Heart right ventricle (tissue), 16 donors: Measurements from ENCODE around the gene S100A12. TPM values are rescaled to one million over a fixed set of nuclear protein-coding genes. Genes with fewer than 3 reads are reported as not detected.

Experiments
- ATAC-seq, 8 donors: fragments of 200-7000 bp; cut with Tn5 transposase; one replicate each; pipeline ENCODE4 v1.9.1; 2020; ENCODE audit warnings: mild to moderate bottlenecking in 8 of 8, moderate library complexity in 8 of 8, moderate number of reproducible peaks in 1 of 8
- DNase-seq, 2 donors: peaks; one replicate each; pipeline ENCODE4 v3.0.0-alpha.2; 2020
- H3K27ac ChIP-seq, 10 donors: fragments of 200-600 bp; sonication (generic) in 2 of 10; one replicate each; pipeline versions ENCODE4 v1.5.0 to v1.8.0; 2020 to 2022; ENCODE audit warnings: mild to moderate bottlenecking in 3 of 10
- H3K27me3 ChIP-seq, 7 donors: fragments of 200-600 bp; one replicate each; pipeline ENCODE4 v1.8.0; 2021 to 2022; ENCODE audit warnings: mild to moderate bottlenecking in 2 of 7
- H3K36me3 ChIP-seq, 9 donors: fragments of 200-600 bp; sonication (generic) in 1 of 9; one replicate each; pipeline versions ENCODE4 v1.5.0 to v1.8.0; 2020 to 2022; ENCODE audit warnings: mild to moderate bottlenecking in 2 of 9
- H3K4me1 ChIP-seq, 9 donors: fragments of 200-600 bp; sonication (generic) in 1 of 9; one replicate each; pipeline versions ENCODE4 v1.5.0 to v1.8.0; 2020 to 2022; ENCODE audit warnings: mild to moderate bottlenecking in 4 of 9
- H3K4me3 ChIP-seq, 10 donors: fragments of 200-600 bp; sonication (generic) in 2 of 10; one replicate each; pipeline versions ENCODE4 v1.5.0 to v1.8.0; 2020 to 2022; ENCODE audit warnings: mild to moderate bottlenecking in 7 of 10, moderate library complexity in 2 of 10
- H3K9me3 ChIP-seq, 11 donors: fragments of 200-600 bp in 10 of 11; sonication (generic) in 2 of 11; one replicate each; pipeline versions ENCODE4 v1.5.0 to v1.8.0; 2013 to 2022; ENCODE audit warnings: mild to moderate bottlenecking in 2 of 11, control low read depth in 1 of 11, moderate library complexity in 1 of 11
- CTCF ChIP-seq, 9 donors: fragments of 200-600 bp; sonication (generic) in 2 of 9; IDR thresholded peaks; one replicate each; pipeline versions ENCODE4 v1.5.0 to v1.8.0; 2021 to 2022; ENCODE audit warnings: antibody characterized with exemption in 9 of 9, mild to moderate bottlenecking in 5 of 9, moderate library complexity in 1 of 9
- WGBS, 2 donors: extraction: QIAGEN DNeasy Blood & Tissue Kit; methylation state at CpG; one replicate each; pipeline ENCODE4 v1.1.7; 2013; ENCODE audit warnings: inconsistent platforms in 1 of 2; 5-methylcytosine and 5-hydroxymethylcytosine counted together
- intact Hi-C, 10 donors: fragments of 100-400 bp; cut with DNase I; formaldehyde crosslinking; loops; one replicate each; pipeline versions ENCODE4 v1.11.1 to v1.14.2; 2022
- polyA plus RNA-seq, 2 donors: library from polyadenylated mRNA; stranded (reverse); fragments of 200-250 nt; gene quantifications; one replicate each; pipeline ENCODE4 v1.2.3, GENCODE V29; 2013
- total RNA-seq, 10 donors: library from RNA; stranded (reverse); fragmentation: NEBNext Ultra II Directional in 3 of 10; extraction: Animal tissue kit (Norgen Biotek cat#: 25700) in 3 of 10; gene quantifications; one replicate each; pipeline versions ENCODE4 v1.2.1 to v1.2.4, GENCODE V29; 2021 to 2023
- donor health status: Arrhythmogenic right ventricular cardiomyopathy.
- donor health status: ischemic (EF 13 %, LVEDD 7.1; RV severe dilation, severe dysfunction).
- donor health status: healthy with polysubstance abuse.
- donor health status: DM: no; HTN: yes; CAD: no.
- donor health status: DM: no; HTN: no; CAD: no.
- donor health status: ischemic (EF 25% LVEDD 6.9; RV normal size, moderate dysfunction).
- donor health status: ischemic (EF 25% LVEDD 5.7; RV mildly dilated, moderate dysfunction).
- donor health status: healthy.
- donor health status: DM: yes; HTN: yes; CAD: no.
- donor health status: Ischemic cardiomyopathy.
- donor health status: ischemic (EF 35%, LVEDD 5.7; RV mildly dilated, moderate dysfunction).
- donor health status: nonischemic (EF 11% LVEDD 7.7; RV severe dilation, severe dysfunction).
- donor health status: DM: yes; HTN: yes; CAD: no.
- donor health status: PGD.
- donor health status: ischemic (EF 29% LVEDD 5.4; RV normal size, mild dysfunction).
- donor health status: nonischemic (EF 23%, LVEDD 6.1; RV moderate dilation, normal function).

Gene S100A12
- total and polyA plus RNA-seq, 12 donors, result 0.49 to 12.9 (median 4.1) TPM; not detected in 1

GRCh38 chr1:153392258-153392657 lies 16.8 kb upstream of the S100A12 start:
- Histone ChIP-seq H3K4me3 (no peak overlapping the region), H3K9me3 (no peaks in the 10 kb centered on the region), H3K4me1 (peaks cover 0 to 44% (median 4%) of the 10 kb centered on the region in 9 donors), H3K27ac (peak overlapping the region in 1 of 10 donors; percentile 87), H3K36me3 (no peaks in the 10 kb centered on the region), H3K27me3 (peaks cover 0 to 11% (median 2%) of the 10 kb centered on the region in 7 donors)
- no peak for ATAC-seq
- intact Hi-C loops, result no loop called here
- DNase-seq, result no peak
- WGBS, 2 donors, result 65 to 82% methylated on average over 3 of the region's 3 CpGs
- TF ChIP-seq CTCF (IDR thresholded peaks at IDR 0.05), result no peak

- peak; percentile 59 to 75 for DNase-seq
- H3K36me3 ChIP-seq, result no peaks in the 10 kb centered on the region
- WGBS, 2 donors, result 57% methylated on average over 7 of the region's 7 CpGs
- intact Hi-C loops, result no loop called here
- H3K27me3 ChIP-seq, result peaks cover 0 to 7% (median 0%) of the 10 kb centered on the region in 7 donors
- ATAC-seq, result peak; percentile 58 to 90 (median 84)
- TF ChIP-seq CTCF (IDR thresholded peaks at IDR 0.05), result no peak
- H3K27ac ChIP-seq, result peak within 1 kb of the TSS in 2 of 10 donors; percentile 12 to 87
- peaks cover 0 to 53% (median 4%) of the 10 kb centered on the region in 9 donors for H3K4me1 ChIP-seq
- peak within 1 kb of the TSS in 1 of 10 donors; percentile 48 for H3K4me3 ChIP-seq
- H3K9me3 ChIP-seq, result no peaks in the 10 kb centered on the region
Measured at GRCh38 chr1:153390938-153391710, 15.7 kb upstream of the S100A12 start, which contains the start of gene S100A8. Gene S100A8 (minus strand): TSS chr1:153391073. CDS start chr1:153390535, 538 bp downstream.

- Histone ChIP-seq H3K27ac (peak overlapping the region in 2 of 10 donors; percentile 12 to 87), H3K36me3 (no peaks in the 10 kb centered on the region), H3K27me3 (peaks cover 0 to 9% (median 0%) of the 10 kb centered on the region in 7 donors), H3K9me3 (no peaks in the 10 kb centered on the region), H3K4me1 (peaks cover 0 to 61% (median 4%) of the 10 kb centered on the region in 9 donors), H3K4me3 (peak overlapping the region in 1 of 10 donors; percentile 48)
- no peak for TF ChIP-seq CTCF (IDR thresholded peaks at IDR 0.05)
- ATAC-seq, result peak in 1 of 8 donors; percentile 11
- 72 to 75% methylated on average over 17 of the region's 17 CpGs for WGBS, 2 donors
- intact Hi-C loops, result no loop called here
- DNase-seq, result no peak
Measured at GRCh38 chr1:153389973-153390879, 14.8 kb upstream of the S100A12 start.

GRCh38 chr1:153389401-153389800 lies 14.0 kb upstream of the S100A12 start:
- H3K27me3 ChIP-seq, result peaks cover 0 to 14% (median 0%) of the 10 kb centered on the region in 7 donors
- H3K4me3 ChIP-seq, result peak overlapping the region in 1 of 10 donors; percentile 48
- H3K27ac ChIP-seq, result peak overlapping the region in 1 of 10 donors; percentile 87
- intact Hi-C loops, result no loop called here
- H3K4me1 ChIP-seq, result peaks cover 0 to 65% (median 4%) of the 10 kb centered on the region in 9 donors
- DNase-seq (no peak), ATAC-seq (no peak)
- TF ChIP-seq CTCF (IDR thresholded peaks at IDR 0.05), result no peak
- WGBS, 2 donors, result 88 to 95% methylated on average over 1 of the region's 1 CpG
- no peaks in the 10 kb centered on the region for H3K36me3 ChIP-seq
- H3K9me3 ChIP-seq, result no peaks in the 10 kb centered on the region
